ENCODE data around the gene MANEAL. TPM values are rescaled to one million over a fixed set of nuclear protein-coding genes. Genes with fewer than 3 reads are reported as not detected.

MANEAL gene
- total and polyA plus RNA-seq, 2 of the 13 experiments (the other 11 are each of a cell fraction or from before 2014, with no cell fraction given) = 20.8 to 26.4 TPM

GRCh38 chr1:37807220-37807554 lies 13.5 kb downstream of the MANEAL start (continued):
- TF ChIP-seq LRRFIP1 (CRISPR knock-in tag; conservative IDR thresholded peaks at IDR 0.05) (no peak), ETV6 (CRISPR knock-in tag; conservative IDR thresholded peaks at IDR 0.05) (no peak), SMYD3 (CRISPR knock-in tag; IDR thresholded peaks at IDR 0.05) (no peak), SNRNP70 (IDR thresholded peaks at IDR 0.05; ENCODE audit: low read depth, low read length) (no peak), PATZ1 (CRISPR knock-in tag; IDR thresholded peaks at IDR 0.05) (no peak), ZNF383 (CRISPR knock-in tag; IDR thresholded peaks at IDR 0.05; ENCODE audit: borderline replicate concordance) (no peak), ELF3 (CRISPR knock-in tag; IDR thresholded peaks at IDR 0.05) (no peak), ZBTB4 (CRISPR knock-in tag; IDR thresholded peaks at IDR 0.05; ENCODE audit: borderline replicate concordance) (0 out of 2 replicates have a peak, but pooled peaks have one; percentile 46), ARID2 (CRISPR knock-in tag; IDR thresholded peaks at IDR 0.05; ENCODE audit: borderline replicate concordance) (no peak), HMGXB4 (CRISPR knock-in tag; IDR thresholded peaks at IDR 0.05; ENCODE audit: borderline replicate concordance in 1 of 2, low read depth in 1 of 2) (no peak; a peak in 1 of 4 replicates), ZNF704 (CRISPR knock-in tag; IDR thresholded peaks at IDR 0.05; ENCODE audit: borderline replicate concordance) (no peak), CREM (IDR thresholded peaks at IDR 0.05) (0 out of 2 replicates have a peak, but pooled peaks have one; percentile 16), CREM (CRISPR knock-in tag; IDR thresholded peaks at IDR 0.05) (no peak), ZNF451 (CRISPR knock-in tag; IDR thresholded peaks at IDR 0.05) (no peak), MTA1 (CRISPR knock-in tag; IDR thresholded peaks at IDR 0.05; ENCODE audit: borderline replicate concordance) (no peak), PHB2 (IDR thresholded peaks at IDR 0.05; ENCODE audit: partially characterized antibody) (no peak), MXD1 (CRISPR knock-in tag; IDR thresholded peaks at IDR 0.05) (no peak), ZNF34 (CRISPR knock-in tag; IDR thresholded peaks at IDR 0.05; ENCODE audit: borderline replicate concordance) (no peak), ZNF550 (CRISPR knock-in tag; IDR thresholded peaks at IDR 0.05; ENCODE audit: borderline replicate concordance) (no peak)

All from HepG2 (cell line).